ENCODE results near the gene NEUROG2.

The NEUROG2 gene

DNA sequence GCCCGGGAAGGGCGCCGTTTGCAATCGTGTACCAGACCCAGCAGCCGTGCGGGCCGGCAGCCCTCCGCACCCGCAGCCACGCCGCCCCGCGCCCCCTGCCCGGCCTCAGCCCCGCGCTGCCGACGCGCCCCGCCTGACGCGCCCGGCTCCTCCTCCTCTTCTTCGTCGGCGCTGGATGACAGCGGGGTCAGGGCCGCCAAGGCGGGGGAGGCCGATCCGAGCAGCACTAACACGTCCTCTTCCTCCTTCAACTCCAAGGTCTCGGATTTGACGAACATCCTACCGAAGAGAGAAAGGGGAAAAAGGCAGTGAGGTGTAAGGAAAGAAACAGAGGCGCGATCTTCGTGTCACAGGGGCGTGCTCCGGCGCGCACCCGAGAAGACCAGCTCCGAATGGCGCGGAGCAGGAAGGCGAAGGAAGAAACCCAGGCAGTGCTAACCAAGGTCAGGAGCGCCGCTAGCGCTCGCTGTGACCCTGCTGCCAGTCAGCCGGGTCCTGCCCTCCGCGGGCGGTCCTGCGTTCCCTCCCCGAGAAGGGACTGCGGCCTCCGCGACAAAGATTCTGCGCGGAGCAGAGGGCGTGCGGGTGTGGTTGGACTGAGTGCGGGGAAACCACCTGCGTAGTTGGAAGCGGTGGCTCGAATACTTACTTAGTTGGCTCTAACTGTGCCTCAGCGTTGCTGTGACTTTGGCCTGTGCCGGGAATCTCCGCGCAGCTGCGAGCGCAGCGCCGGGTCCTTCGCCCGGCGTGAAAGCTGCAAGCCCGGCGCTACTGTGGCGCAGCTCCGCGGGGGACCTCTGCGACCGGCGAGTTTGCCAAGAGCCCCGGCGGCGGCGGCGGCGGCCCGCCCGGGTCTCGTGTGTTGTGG, 548 bp downstream of the NEUROG2 start:
- no peak for TF ChIP-seq CTCF (IDR thresholded peaks at IDR 0.05)
- intact Hi-C loops (cut with DNase I; ENCODE audit: low total_unique reads) = no loop called here
- H3K27me3 ChIP-seq = peaks cover 6 to 98% of the 10 kb centered on the region in 2 donors
- DNase-seq = no peak
- H3K9me3 ChIP-seq = peaks cover 0 to 3% (median 0%) of the 10 kb centered on the region in 3 donors
- H3K4me1 ChIP-seq = peaks cover 0 to 44% (median 37%) of the 10 kb centered on the region in 4 donors
- H3K36me3 ChIP-seq = no peaks in the 10 kb centered on the region
- peak overlapping the region; percentile 50 to 60 for H3K4me3 ChIP-seq
- no peak overlapping the region for H3K27ac ChIP-seq

DNA sequence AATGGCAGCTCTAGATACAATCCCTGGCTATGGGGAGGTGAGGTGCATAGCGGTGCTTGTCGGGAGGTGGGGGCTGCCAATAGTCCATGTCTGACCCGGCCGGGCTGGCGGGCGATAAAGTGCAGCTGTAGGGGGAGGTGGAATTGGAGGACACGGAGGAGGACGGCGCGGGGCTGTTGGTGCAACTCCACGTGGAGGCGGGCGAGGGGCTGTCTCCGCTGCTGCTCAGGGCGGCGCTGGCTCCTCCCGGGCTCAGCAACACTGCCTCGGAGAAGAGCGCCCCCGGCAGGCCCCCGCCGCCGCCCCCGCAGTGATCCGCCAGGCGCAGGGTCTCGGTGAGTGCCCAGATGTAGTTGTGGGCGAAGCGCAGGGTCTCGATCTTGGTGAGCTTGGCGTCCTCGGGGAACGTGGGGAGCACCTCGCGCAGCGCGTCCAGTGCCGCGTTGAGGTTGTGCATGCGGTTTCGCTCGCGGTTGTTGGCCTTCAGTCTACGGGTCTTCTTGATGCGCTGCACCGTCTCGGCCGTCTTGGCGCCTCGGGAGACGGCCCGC, 1.3 kb downstream of the NEUROG2 start:
- Histone ChIP-seq H3K27ac (no peak overlapping the region), H3K36me3 (no peaks in the 10 kb centered on the region), H3K27me3 (peaks cover 4 to 98% of the 10 kb centered on the region in 2 donors), H3K9me3 (peaks cover 0 to 3% (median 0%) of the 10 kb centered on the region in 3 donors), H3K4me3 (peak overlapping the region; percentile 50 to 60), H3K4me1 (peaks cover 0 to 51% (median 44%) of the 10 kb centered on the region in 4 donors)
- no peak for TF ChIP-seq CTCF (IDR thresholded peaks at IDR 0.05)
- intact Hi-C loops (cut with DNase I; ENCODE audit: low total_unique reads) = no loop called here
- no peak for DNase-seq

DNA sequence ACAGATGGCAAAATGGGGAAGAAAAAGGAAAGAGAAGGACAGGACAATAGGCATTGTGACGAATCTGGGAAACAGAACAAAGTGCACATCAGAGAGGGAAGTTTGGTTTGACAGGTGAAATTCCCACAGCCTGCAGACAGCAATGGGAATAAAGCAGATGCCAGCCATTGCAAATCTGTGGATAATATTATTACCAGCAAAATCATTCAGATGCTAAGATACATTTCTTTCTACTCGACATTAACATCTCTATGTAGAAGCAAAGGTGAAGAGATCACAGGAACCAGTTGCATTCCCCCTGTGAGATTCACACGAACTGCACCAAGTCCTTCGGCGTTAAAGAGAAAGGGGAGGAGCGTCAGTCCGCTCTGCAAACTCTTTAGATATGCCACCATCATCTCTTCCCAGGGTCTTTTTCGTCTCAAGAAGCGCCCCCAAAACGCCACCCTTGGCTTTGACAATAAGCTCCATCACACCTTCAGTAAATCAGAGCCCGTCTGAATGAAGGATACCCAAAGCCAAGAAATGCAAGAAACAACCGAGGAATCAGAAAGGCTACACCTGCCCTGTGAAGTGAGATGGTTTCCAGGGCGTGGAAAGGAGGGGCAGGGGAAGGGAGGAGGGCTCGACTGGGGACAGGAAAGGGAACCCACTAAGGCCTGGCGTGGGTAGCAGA, 1.9 kb downstream of the NEUROG2 start:
- no peak for TF ChIP-seq CTCF (IDR thresholded peaks at IDR 0.05)
- intact Hi-C loops (cut with DNase I; ENCODE audit: low total_unique reads) = no loop called here
- H3K4me1 ChIP-seq = peaks cover 0 to 58% (median 50%) of the 10 kb centered on the region in 4 donors

GRCh38 chr4:112511803-112512118, 4.2 kb downstream of the NEUROG2 start:
- intact Hi-C loops (cut with DNase I; ENCODE audit: low total_unique reads) = no loop called here

More for the DNA sequence above, 1.9 kb downstream of the NEUROG2 start:
- Histone ChIP-seq H3K36me3 (no peaks in the 10 kb centered on the region), H3K27ac (no peak overlapping the region), H3K27me3 (peaks cover 3 to 98% of the 10 kb centered on the region in 2 donors), H3K4me3 (peak overlapping the region in 1 of 2 donors; percentile 60), H3K9me3 (no peaks in the 10 kb centered on the region)
- no peak for DNase-seq

More at GRCh38 chr4:112511803-112512118, 4.2 kb downstream of the NEUROG2 start:
- no peak overlapping the region for H3K4me3 ChIP-seq
- no peaks in the 10 kb centered on the region for H3K9me3 ChIP-seq
- H3K4me1 ChIP-seq = peaks cover 0 to 53% (median 43%) of the 10 kb centered on the region in 4 donors
- H3K36me3 ChIP-seq = no peaks in the 10 kb centered on the region
- DNase-seq = no peak
- H3K27me3 ChIP-seq = peaks cover 3 to 90% of the 10 kb centered on the region in 2 donors
- no peak for TF ChIP-seq CTCF (IDR thresholded peaks at IDR 0.05)
- no peak overlapping the region for H3K27ac ChIP-seq

Measured in tibial artery (tissue), 4 donors.